GM21360 (cell line): ENCODE results near the gene SLC25A44.
"Not testable (repeated sequence)": the region's sequence is repeated elsewhere in the genome, so short reads cannot be mapped to it uniquely, and the experiment has no call there.

ENCODE experiments used
- ATAC-seq: cut with Tn5 transposase; IDR thresholded peaks from one replicate; pipeline ENCODE4 v1.9.1; 2021; ENCODE audit warnings: mild to moderate bottlenecking, moderate library complexity; ENCODE audit not compliant: unreplicated experiment

The SLC25A44 gene

DNA sequence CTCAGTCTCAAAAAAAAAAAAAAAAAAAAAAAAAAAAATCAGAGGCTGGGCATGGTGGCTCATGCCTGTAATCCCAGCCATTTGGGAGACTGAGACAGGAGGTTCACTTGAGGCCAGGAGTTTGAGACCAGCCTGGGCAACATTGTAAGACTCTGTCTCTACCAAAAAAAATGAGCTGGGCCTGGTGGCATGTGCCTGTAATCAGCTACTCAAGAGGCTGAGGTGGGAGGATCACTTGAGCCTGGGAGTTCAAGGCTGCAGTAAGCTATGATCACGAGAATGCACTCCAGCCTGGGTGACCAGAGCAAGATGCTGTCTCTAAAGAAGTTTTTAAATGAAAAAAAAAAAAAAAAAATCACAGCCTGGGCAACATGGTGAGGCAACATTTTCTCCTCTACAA lies 30.2 kb upstream of the SLC25A44 start:
- ATAC-seq = no peak

GRCh38 chr1:156164125-156164831 lies 29.6 kb upstream of the SLC25A44 start:
- ATAC-seq = no peak

- ATAC-seq = no peak
These were observed 28.8 kb upstream of the SLC25A44 start for GRCh38 chr1:156165083-156165482.

GRCh38 chr1:156167536-156167935 lies 26.4 kb upstream of the SLC25A44 start:
- ATAC-seq = no peak

DNA sequence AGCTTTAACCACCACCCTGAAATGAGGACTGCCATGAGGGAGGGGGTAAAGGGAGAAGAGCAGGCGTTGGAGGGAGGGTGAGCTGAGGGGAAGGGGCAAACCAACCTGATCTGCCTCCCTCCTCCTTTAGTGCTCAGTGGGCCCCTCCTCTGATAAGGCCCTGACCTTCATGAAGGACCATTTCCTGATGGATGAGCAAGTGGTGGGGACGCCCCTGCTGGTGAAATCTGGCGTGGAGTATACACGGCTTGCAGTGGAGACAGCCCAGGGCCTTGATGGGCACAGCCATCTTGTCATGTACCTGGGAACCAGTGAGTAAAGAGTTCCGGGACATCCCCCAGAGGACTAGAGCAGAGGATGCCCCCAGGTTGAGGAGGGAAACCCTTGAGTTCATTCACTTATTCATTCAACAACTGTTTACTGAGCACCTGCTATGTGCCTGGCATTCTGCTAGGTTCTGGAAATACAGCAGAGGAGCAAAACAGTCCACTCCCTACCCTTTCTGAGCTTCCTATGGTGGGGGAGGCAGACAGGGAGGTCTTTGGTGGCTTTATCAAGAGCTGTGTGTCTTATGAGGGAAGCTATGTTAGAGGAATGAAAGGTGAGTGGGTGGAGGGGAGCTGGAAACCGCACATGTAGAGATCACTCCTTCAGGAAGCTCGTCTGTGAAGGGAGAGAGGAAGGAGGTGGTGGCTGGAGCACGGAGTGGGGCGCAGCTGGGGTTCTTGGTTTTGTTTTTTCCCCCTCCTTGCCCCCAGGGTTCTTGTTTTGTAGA lies 21.0 kb upstream of the SLC25A44 start:
- ATAC-seq = no peak

GRCh38 chr1:156176610-156177210 lies 17.2 kb upstream of the SLC25A44 start:
- ATAC-seq = no peak

DNA sequence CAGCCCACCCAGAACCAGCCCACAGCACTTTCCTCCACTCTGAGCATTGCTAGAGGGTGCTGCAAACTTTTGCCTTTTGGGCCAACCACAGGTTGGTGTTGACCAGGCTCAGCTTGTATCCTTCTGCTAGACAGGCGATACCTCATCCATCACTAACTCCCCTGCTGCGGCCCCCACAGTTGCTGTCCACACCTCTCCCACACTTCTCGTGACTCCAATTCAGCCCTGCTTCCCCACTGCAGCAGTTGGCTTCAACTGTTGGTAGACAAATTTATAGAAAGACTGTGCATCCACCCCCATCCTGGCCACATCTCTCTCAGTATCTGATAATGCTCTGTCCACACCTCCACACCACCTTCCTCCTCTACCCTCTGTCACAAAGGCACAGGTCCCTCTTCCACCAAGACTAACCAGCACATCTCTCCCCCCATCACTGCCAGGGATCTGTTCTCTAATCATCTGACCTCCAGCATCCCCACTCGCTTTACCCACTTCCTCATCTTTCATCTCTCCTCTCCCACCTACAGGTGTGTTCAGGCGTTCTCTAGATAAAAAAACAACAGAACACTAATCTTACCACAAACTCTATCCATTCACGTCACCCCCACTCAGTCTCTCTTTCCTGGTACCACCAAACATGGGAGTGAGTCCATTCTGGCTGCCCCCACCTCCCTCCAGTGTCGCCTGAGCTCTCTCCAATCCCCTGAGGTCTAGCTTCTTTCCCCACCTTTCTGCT lies 15.8 kb upstream of the SLC25A44 start:
- no peak for ATAC-seq

DNA sequence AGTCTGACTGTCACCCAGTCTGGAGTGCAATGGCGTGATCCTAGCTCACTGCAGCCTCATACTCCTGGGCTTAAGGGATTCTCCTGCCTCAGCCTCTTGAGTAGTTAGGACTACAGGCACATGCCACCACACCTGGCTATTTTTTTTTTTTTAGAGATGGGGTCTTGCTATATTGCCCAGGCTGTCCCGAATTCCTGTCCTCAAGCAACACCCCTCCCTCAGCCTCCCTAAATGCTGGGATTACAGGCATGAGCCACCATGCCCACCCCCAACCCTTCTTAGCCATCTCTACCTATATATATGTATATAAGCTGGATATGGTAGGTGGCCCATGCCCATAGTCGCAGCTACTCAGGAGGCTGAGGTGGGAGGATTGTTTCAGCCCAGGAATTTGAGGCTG lies 13.4 kb upstream of the SLC25A44 start:
- no peak for ATAC-seq

- ATAC-seq = not testable (repeated sequence)
These were observed 12.4 kb upstream of the SLC25A44 start for GRCh38 chr1:156181391-156181924.

DNA sequence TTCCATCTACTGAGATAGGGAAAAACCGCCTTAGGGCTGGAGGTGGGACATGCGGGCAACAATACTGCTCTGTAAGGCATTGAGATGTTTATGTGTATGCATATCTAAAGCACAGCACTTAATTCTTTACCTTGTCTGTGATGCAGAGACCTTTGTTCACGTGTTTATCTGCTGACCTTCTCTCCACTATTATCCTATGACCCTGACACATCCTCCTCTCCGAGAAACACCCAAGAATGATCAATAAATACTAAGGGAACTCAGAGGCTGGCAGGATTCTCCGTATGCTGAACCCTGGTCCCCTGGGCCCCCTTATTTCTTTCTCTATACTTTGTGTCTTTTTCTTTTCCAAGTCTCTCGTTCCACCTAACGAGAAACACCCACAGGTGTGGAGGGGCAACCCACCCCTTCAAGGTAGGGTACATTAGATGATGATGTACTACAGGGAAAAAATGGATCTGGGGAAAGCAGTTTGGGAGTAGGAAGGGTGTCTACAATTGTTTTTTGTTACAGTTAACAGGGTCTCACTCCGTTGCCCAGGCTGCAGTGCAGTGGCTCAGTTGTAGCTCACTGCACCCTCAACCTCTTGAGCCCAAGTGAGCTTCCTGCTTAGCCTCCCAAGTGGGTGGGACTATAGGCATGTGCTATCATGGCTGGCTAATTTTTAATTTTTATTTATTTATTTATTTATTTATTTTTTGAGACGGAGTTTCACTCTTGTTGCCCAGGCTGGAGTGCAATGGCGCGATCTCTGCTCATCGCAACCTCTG lies 11.7 kb upstream of the SLC25A44 start:
- not testable (repeated sequence) for ATAC-seq

DNA sequence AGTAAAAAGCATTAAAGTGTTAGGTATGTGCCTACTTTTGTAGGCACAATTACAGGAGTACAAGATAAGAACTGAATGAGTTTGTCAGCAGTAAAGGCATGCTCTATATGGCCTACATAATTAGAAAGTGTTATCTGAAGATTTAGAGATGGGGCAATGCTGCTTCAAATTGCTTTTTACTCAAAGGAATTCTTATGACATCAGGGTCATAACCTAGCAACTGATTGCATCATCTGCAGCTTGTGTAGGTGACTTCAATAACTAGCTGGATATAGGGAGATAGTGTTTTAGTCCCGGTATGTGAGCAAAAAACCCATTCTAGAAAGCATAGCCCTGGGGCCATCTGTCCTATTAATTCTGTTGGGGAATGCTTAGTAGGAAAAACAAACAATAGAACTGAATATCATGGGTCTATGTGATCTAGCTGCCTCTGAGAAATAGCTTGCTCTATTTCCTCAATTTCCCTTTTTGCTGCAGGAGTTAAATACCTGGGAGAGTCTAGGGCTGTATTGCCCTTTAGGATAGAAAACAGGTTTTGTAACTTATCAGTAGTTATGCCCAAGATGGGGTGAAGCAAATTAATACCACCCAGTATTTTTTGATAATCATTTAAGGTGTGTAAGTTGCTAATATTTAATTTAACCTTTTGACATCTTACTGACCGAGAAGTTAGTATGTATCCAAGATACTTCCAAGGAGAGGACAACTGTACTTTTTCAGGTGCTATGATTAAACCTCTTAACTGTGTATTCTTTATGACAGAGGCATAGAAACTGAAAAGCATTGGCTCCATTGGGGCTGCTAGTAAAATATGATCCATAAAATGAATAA lies 7.3 kb upstream of the SLC25A44 start:
- not testable (repeated sequence) for ATAC-seq

DNA sequence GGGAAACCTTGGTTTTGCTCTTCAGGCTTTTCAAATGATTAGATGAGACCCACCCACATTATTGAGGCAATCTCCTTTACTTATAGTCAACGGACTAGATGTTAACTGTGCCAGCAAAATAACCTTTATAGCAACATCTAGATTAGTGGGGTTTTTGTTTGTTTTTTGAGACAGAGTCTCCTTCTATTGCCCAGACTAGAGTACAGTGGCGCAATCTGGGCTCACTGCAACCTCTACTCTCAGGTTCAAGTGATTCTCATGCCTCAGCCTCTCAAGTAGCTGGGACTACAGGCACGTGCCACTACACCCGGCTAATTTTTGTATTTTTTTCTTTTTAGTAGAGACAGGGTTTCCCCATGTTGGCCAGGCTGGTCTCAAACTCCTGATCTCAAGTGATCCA lies 3.6 kb upstream of the SLC25A44 start:
- not testable (repeated sequence) for ATAC-seq

DNA sequence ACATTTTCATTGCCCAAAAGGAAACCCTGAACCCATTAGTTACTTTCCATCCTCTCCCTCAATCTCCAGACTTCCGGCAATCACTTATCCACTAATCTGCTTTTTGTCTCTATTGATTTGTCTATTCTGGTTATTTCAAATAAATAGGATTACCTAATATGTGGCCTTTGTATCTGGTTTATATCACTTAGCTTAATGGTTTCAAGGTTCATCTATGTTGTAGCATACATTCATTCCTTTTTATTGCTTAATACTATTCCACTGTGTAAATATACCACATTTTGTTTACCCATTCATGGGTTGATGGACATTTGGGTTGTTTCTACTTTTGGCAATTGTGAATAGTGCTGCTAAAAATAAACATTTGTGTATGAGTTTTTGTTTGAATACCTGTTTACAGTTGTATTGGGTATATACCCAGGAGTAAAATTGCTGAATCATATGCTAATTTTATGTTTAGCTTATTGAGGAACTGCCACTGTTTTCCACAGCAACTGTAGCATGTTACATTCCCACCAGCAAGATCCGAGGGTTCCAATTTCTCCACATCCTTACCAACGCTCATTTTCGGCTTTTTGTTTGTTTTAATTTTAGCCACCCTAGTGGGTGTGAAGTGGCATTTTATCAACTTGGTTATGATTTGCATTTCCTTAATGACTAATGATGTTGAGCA lies 2.5 kb upstream of the SLC25A44 start:
- ATAC-seq = no peak

GRCh38 chr1:156193208-156193487 lies 756 bp upstream of the SLC25A44 start:
- ATAC-seq = no peak

GRCh38 chr1:156194300-156194652 lies 372 bp downstream of the SLC25A44 start:
- ATAC-seq = no peak

GRCh38 chr1:156195853-156196252 lies 1.9 kb downstream of the SLC25A44 start:
- no peak for ATAC-seq

GRCh38 chr1:156196445-156196844 lies 2.5 kb downstream of the SLC25A44 start:
- ATAC-seq = no peak

DNA sequence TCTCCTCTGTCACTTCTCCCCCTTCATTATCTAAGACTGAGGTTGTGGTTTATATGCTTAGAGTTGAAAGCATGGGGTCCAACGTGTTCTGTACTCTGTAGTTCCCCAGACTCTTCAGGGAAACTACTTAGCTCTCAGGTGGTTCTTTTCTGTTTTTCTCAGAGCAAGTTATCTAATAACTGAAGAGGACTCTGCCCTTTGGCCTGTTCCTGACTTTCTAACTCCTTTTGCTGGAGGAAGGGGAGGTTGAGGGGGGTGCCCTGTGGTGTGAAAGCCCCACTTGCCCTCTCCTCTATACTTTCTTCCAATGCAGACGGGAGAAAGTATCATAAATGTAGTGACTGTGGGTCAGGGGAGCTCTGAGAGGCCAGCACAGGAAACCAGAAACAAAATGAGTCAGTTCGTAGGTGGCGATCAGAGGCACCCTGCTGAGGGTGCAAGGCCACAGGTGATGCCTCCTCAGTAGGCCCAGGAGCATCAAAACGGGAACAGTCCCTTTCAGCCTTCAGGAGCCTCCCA lies 5.0 kb downstream of the SLC25A44 start:
- ATAC-seq = no peak

- no peak for ATAC-seq
These were observed 6.1 kb downstream of the SLC25A44 start for GRCh38 chr1:156200044-156200443.
